ENCODE results near the gene RANBP1. TPM values are rescaled to one million over a fixed set of nuclear protein-coding genes. Genes with fewer than 3 reads are reported as not detected.

The RANBP1 gene
- total and polyA plus RNA-seq, 2 of the 13 experiments (the other 11 are each of a cell fraction or from before 2014, with no cell fraction given): 181 to 492 TPM

GRCh38 chr22:20156611-20157429, 40.9 kb downstream of the RANBP1 start (continued):
- no peak for TF ChIP-seq ZNF281 (CRISPR knock-in tag; IDR thresholded peaks at IDR 0.05; ENCODE audit: borderline replicate concordance)
- TF ChIP-seq ZNF354B (CRISPR knock-in tag; IDR thresholded peaks at IDR 0.05): no peak
- peak; percentile 99 for TF ChIP-seq CTCF (CRISPR knock-in tag; IDR thresholded peaks at IDR 0.05)
- no peak for TF ChIP-seq ZBTB2 (CRISPR knock-in tag; IDR thresholded peaks at IDR 0.05; ENCODE audit: low read depth)
- no peak for TF ChIP-seq ZNF432 (CRISPR knock-in tag; IDR thresholded peaks at IDR 0.05; ENCODE audit: borderline replicate concordance)
- TF ChIP-seq ZSCAN22 (CRISPR knock-in tag; IDR thresholded peaks at IDR 0.05): no peak
- TF ChIP-seq POLR2A (IDR thresholded peaks at IDR 0.05; ENCODE audit: insufficient read depth in 1 of 2, low read depth in 2 of 2, low read length in 2 of 2): no peak
- peak; percentile 37; the same call in 1 of the 2 replicates for TF ChIP-seq ZNF687 (CRISPR knock-in tag; IDR thresholded peaks at IDR 0.05)
- no peak for TF ChIP-seq FOXP4 (CRISPR knock-in tag; IDR thresholded peaks at IDR 0.05)
- 0 out of 2 replicates have a peak, but pooled peaks have one; percentile 23 for TF ChIP-seq ZNF614 (CRISPR knock-in tag; IDR thresholded peaks at IDR 0.05; ENCODE audit: borderline replicate concordance)
- TF ChIP-seq TEAD3 (CRISPR knock-in tag; optimal IDR thresholded peaks at IDR 0.05; ENCODE audit: borderline replicate concordance): peak; percentile 40
- TF ChIP-seq DR1 (CRISPR knock-in tag; IDR thresholded peaks at IDR 0.05): no peak
- TF ChIP-seq ZIK1 (CRISPR knock-in tag; IDR thresholded peaks at IDR 0.05; ENCODE audit: borderline replicate concordance, low read depth): no peak
- 0 out of 2 replicates have a peak, but pooled peaks have one; percentile 11 for TF ChIP-seq ELF3 (CRISPR knock-in tag; IDR thresholded peaks at IDR 0.05)
- TF ChIP-seq FOXC1 (CRISPR knock-in tag; IDR thresholded peaks at IDR 0.05; ENCODE audit: borderline replicate concordance): no peak
- no peak for TF ChIP-seq NFE2 (CRISPR knock-in tag; IDR thresholded peaks at IDR 0.05)
